Testis (tissue), 3 donors: ENCODE data around the gene MAPRE3. TPM values are rescaled to one million over a fixed set of nuclear protein-coding genes. Genes with fewer than 3 reads are reported as not detected.

Experiments used
- DNase-seq: peaks from one replicate; pipeline ENCODE4 v3.0.0-alpha.2; 2019
- H3K27ac ChIP-seq, 2 donors: fragments of 200-600 bp; sonication (generic); one replicate each; pipeline ENCODE4 v1.5.1; 2019
- H3K27me3 ChIP-seq: fragments of 200-600 bp; sonication (generic); one replicate; pipeline ENCODE4 v1.5.1; 2019
- H3K36me3 ChIP-seq: fragments of 200-600 bp; sonication (generic); one replicate; pipeline ENCODE4 v1.5.1; 2017; ENCODE audit warnings: low read depth; ENCODE audit errors: missing control alignments
- H3K4me1 ChIP-seq: fragments of 200-600 bp; sonication (generic); one replicate; pipeline ENCODE4 v1.5.1; 2019
- H3K4me3 ChIP-seq, 2 donors: fragments of 200-600 bp; sonication (generic); one replicate each; pipeline ENCODE4 v1.5.1; 2017 to 2019
- H3K9me3 ChIP-seq: fragments of 200-600 bp; sonication (generic); one replicate; pipeline ENCODE4 v1.5.1; 2017
- CTCF ChIP-seq, 3 experiments: fragments of 450-650 bp in 2 of 3; fragments of 200-600 bp in 1 of 3; sonication (generic) in 1 of 3; IDR thresholded peaks; one replicate each; pipeline ENCODE4 v1.5.1; 2016 to 2019; ENCODE audit warnings: antibody characterized with exemption in 3 of 3, mild to moderate bottlenecking in 2 of 3, moderate library complexity in 1 of 3
- POLR2A ChIP-seq: fragments of 450-650 bp; IDR thresholded peaks from one replicate; pipeline ENCODE4 v1.6.1; 2017; ENCODE audit warnings: antibody characterized with exemption, mild to moderate bottlenecking, moderate library complexity
- WGBS, 2 donors: methylation state at CpG; one replicate each; pipeline ENCODE4 v1.1.5; 2018; 5-methylcytosine and 5-hydroxymethylcytosine counted together
- intact Hi-C: fragments of 100-400 bp; cut with DNase I; formaldehyde crosslinking; loops from one replicate; pipeline ENCODE4 v1.15.1; 2023; ENCODE audit warnings: low total_unique reads
- polyA plus RNA-seq: library from polyadenylated mRNA; stranded (reverse); fragments of 350-450 nt; fragmentation: Illumina TruSeq; extraction: RNeasy Lipid Tissue Mini Kit (QIAGEN cat#74804); gene quantifications from one replicate; pipeline ENCODE4 v1.2.3, GENCODE V29; 2014; ENCODE audit warnings: low read depth, low replicate concordance; ENCODE audit not compliant: insufficient read depth
- total RNA-seq, 2 donors: library from RNA; depleted of rRNA; stranded (reverse); fragments of >200 nt; gene quantifications; one replicate each; pipeline ENCODE4 v1.2.3, GENCODE V29; 2016

MAPRE3 gene
- total and polyA plus RNA-seq, 3 donors from 2014 or later, result 31.4 to 112 (median 49.8) TPM

GRCh38 chr2:27006602-27007415 lies 36.4 kb downstream of the MAPRE3 start:
- intact Hi-C loops, result no loop called here
- no peaks in the 10 kb centered on the region for H3K27me3 ChIP-seq
- no peaks in the 10 kb centered on the region for H3K36me3 ChIP-seq
- no peaks in the 10 kb centered on the region for H3K9me3 ChIP-seq
- TF ChIP-seq POLR2A, result no peak
- TF ChIP-seq CTCF (IDR thresholded peaks at IDR 0.05), result no peak
- WGBS, 2 donors, result 74 to 81% methylated on average over 6 of the region's 6 CpGs
- DNase-seq, result no peak
- peaks cover 3% of the 10 kb centered on the region for H3K4me1 ChIP-seq
- no peak overlapping the region for H3K27ac ChIP-seq
- H3K4me3 ChIP-seq, result no peak overlapping the region

- Histone ChIP-seq H3K27me3 (no peaks in the 10 kb centered on the region), H3K27ac (no peak overlapping the region), H3K9me3 (no peaks in the 10 kb centered on the region), H3K36me3 (no peaks in the 10 kb centered on the region), H3K4me1 (no peaks in the 10 kb centered on the region), H3K4me3 (no peak overlapping the region)
- intact Hi-C loops, result no loop called here
- no peak for TF ChIP-seq CTCF (IDR thresholded peaks at IDR 0.05)
- no peak for TF ChIP-seq POLR2A
- WGBS, 2 donors, result 66 to 74% methylated on average over 8 of the region's 8 CpGs
- no peak for DNase-seq
Measured at GRCh38 chr2:27007416-27008374, 37.3 kb downstream of the MAPRE3 start.

- intact Hi-C loops, result no loop called here
- Histone ChIP-seq H3K4me1 (no peaks in the 10 kb centered on the region), H3K4me3 (no peak overlapping the region), H3K9me3 (no peaks in the 10 kb centered on the region), H3K27ac (no peak overlapping the region), H3K36me3 (no peaks in the 10 kb centered on the region), H3K27me3 (no peaks in the 10 kb centered on the region)
- no peak for TF ChIP-seq POLR2A
- TF ChIP-seq CTCF (IDR thresholded peaks at IDR 0.05), result no peak
- 93 to 98% methylated on average over 4 of the region's 4 CpGs for WGBS, 2 donors
- no peak for DNase-seq
Measured at GRCh38 chr2:27008678-27009077, 38.2 kb downstream of the MAPRE3 start.

GRCh38 chr2:27009083-27009482 lies 38.6 kb downstream of the MAPRE3 start:
- no peak for TF ChIP-seq POLR2A
- no peak for TF ChIP-seq CTCF (IDR thresholded peaks at IDR 0.05)
- Histone ChIP-seq H3K27ac (no peak overlapping the region), H3K36me3 (no peaks in the 10 kb centered on the region), H3K9me3 (no peaks in the 10 kb centered on the region), H3K4me1 (no peaks in the 10 kb centered on the region), H3K4me3 (no peak overlapping the region), H3K27me3 (no peaks in the 10 kb centered on the region)
- intact Hi-C loops, result no loop called here
- no peak for DNase-seq
